Neuron (in vitro differentiated cells): ENCODE results near the gene MXRA7.

Source experiments
- H2AFZ ChIP-seq: one replicate; pipeline ENCODE4 v1.6.1; 2013; ENCODE audit warnings: low read depth, mild to moderate bottlenecking, inconsistent platforms, low read length, moderate library complexity
- H3K27me3 ChIP-seq: one replicate; pipeline ENCODE4 v1.6.1; 2013; ENCODE audit warnings: low read length; ENCODE audit not compliant: insufficient read depth
- H3K36me3 ChIP-seq: one replicate; pipeline ENCODE4 v1.6.1; 2013; ENCODE audit warnings: low read length; ENCODE audit not compliant: insufficient read depth
- H3K4me1 ChIP-seq: one replicate; pipeline ENCODE4 v1.6.1; 2013; ENCODE audit warnings: low read length; ENCODE audit not compliant: insufficient read depth
- H3K4me3 ChIP-seq: 2 replicates; pipeline ENCODE4 v1.5.1; 2013; ENCODE audit warnings: mild to moderate bottlenecking, low read length, moderate library complexity
- H3K9me3 ChIP-seq: one replicate; pipeline ENCODE4 v1.6.1; 2013; ENCODE audit warnings: low read length

The MXRA7 gene

DNA sequence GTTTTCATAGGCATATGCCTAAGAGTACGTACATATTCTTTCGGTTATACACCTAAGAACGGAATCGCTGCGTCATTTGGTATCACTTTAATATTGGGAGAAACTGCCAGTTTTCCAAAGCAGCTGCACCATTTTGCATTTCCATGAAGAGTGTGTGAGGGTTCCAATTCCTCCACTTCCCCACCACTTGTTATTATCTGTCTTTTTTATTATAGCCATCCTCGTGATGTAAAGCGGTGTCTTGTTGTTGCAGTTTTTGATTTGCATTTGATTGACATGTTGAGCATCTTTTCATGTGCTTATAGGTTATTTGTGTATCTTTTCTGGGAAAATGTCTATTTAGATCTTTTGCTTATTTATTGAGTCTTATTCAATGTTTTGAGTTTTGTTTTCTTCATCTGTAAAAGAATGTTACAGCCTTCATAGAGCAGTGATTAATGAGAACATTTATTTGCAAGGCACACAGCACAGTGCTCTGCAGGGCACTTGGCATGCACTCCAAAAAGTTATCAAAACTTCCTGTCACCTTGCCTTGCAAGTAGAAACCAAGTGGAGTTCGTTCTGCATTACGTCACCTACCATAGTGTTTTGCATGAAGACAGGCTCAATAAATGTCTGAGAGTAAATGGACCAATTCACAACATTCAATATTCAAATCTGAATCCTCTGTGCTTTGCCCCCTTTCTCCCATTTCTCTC is 40.6 kb downstream of the MXRA7 start:
- peaks cover 9% of the 10 kb centered on the region for H3K4me1 ChIP-seq
- no peaks in the 10 kb centered on the region for H3K36me3 ChIP-seq
- H3K27me3 ChIP-seq: no peaks in the 10 kb centered on the region
- H3K9me3 ChIP-seq: no peaks in the 10 kb centered on the region
- H2AFZ ChIP-seq: peak overlapping the region; percentile 64
- no peak overlapping the region for H3K4me3 ChIP-seq

DNA sequence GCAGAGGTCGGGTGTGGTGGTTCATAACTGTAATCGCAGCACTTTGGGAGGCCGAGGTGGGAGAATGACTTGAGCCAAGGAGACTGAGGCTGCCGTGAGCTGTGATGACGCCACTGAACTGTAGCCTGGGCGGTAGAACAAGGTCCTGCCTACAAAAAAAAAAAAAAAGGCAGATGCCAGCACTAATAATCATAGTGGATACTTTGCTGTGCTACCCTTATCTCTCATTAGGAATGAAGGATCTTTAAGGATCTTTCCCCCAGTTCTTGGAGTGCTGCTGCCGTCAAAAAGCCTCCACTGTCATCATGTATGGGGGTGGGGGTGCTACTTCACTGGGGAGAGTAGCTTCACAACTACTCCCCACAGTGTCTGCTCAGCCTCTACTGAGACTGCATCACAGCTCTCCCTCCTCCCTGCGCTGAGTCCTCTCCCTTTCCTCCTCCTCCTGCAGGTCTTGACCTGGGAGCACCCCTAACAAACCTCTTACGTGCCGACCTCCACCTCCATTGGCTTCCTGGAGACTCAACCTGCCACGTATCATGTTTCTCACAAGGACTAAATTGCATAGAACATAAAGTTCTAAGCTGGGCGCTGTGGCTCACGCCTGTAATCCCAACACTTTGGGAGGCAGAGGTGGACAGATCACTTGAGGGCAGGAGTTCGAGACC is 42.8 kb downstream of the MXRA7 start:
- peaks cover 9% of the 10 kb centered on the region for H3K4me1 ChIP-seq

DNA sequence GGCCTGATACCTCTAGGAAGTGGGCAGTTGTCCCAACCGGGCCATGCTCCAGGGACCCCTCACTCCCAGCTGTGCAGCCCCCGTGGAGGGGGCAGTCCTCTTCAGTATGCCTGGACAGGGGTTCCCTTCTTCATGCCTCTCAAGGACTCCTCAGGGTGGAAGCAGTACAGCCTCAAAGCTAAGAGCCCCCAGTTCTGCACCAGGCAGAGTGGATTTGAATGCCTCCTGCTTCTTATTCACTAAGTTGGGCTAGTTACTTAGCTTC is 43.3 kb downstream of the MXRA7 start:
- Histone ChIP-seq H2AFZ (no peak overlapping the region), H3K9me3 (no peaks in the 10 kb centered on the region), H3K36me3 (no peaks in the 10 kb centered on the region), H3K4me3 (no peak overlapping the region), H3K27me3 (no peaks in the 10 kb centered on the region), H3K4me1 (peaks cover 8% of the 10 kb centered on the region)

More for the DNA sequence above, 42.8 kb downstream of the MXRA7 start:
- no peak overlapping the region for H3K4me3 ChIP-seq
- H3K27me3 ChIP-seq: no peaks in the 10 kb centered on the region
- no peak overlapping the region for H2AFZ ChIP-seq
- no peaks in the 10 kb centered on the region for H3K9me3 ChIP-seq
- no peaks in the 10 kb centered on the region for H3K36me3 ChIP-seq

DNA sequence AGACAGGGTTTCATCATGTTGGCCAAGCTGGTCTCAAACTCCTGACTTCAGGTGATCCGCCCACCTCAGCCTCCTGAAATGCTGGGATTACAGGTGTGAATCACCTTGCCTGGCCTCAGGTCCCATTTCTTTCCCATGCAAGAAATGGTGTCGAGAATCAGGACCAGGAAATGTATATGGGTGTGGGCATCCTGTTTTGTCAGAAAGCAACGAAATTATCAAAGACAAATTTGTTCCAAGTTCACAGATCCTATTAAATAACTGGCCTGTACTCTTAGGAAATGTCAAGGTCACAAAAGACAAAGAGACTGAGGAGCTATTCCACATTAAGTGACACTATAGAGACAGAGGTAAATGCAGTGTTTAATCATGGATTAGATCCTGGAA is 50.1 kb downstream of the MXRA7 start:
- H3K4me3 ChIP-seq: no peak overlapping the region
- no peaks in the 10 kb centered on the region for H3K9me3 ChIP-seq
- no peak overlapping the region for H2AFZ ChIP-seq
- H3K27me3 ChIP-seq: peaks cover 12% of the 10 kb centered on the region
- H3K4me1 ChIP-seq: peaks cover 6% of the 10 kb centered on the region
- H3K36me3 ChIP-seq: no peaks in the 10 kb centered on the region

DNA sequence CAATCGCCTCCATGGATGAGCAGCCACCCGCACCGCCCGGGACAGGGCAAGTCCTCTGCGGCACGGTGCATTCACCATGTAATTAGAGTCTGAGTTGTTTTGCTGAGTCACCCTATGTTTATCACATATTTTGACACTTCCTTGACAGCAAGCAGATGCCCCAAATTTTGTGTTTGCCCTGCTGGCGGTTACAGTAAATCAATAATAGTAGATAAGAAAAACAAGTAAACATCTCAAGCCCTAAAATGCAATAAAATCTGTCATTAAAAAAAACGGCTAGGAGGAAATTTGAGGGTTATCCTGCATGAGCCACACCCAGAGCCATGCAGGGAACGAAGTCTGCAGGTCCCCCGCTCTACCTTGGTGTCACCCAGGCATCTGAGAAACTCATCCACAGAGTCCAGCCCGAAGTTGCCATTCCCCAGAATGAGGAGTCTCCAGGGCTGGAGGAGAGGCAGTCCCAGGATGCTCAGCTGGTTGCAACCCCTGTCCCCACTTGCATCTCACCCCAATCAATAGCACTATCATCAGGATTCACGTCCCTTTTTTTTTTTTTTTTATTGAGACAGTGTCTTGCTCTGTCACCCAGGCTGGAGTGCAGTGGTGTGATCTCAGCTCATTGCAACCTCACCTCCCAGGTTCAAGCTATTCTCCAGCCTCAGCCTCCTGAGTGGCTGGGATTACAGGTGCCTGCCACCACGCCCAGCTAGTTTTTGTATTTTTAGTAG is 50.7 kb downstream of the MXRA7 start:
- H2AFZ ChIP-seq: no peak overlapping the region
- peaks cover 6% of the 10 kb centered on the region for H3K4me1 ChIP-seq
- no peaks in the 10 kb centered on the region for H3K36me3 ChIP-seq
- no peaks in the 10 kb centered on the region for H3K9me3 ChIP-seq
- no peak overlapping the region for H3K4me3 ChIP-seq
- H3K27me3 ChIP-seq: peaks cover 12% of the 10 kb centered on the region

DNA sequence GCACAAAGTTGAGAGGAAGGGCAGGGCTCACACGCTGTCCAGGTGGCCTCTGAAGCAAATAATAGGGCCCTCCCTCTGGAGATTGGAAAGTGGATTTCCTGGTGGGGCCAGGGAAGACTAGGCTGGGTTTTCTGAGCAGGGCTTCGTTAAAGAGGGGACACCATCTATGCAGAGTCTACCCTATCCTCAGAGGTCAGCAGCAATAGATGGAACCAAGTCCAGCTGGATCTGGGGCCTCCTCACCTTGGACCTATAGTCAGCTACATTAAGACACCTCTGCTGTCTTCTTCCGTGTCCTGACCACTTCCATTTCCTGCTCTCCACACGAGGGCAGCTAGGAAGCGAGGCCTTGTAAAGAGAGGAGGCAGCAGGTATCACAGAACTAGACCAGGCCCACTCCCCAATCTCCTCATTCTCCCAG is 52.5 kb downstream of the MXRA7 start:
- Histone ChIP-seq H3K9me3 (no peaks in the 10 kb centered on the region), H3K4me1 (peaks cover 6% of the 10 kb centered on the region), H2AFZ (no peak overlapping the region), H3K4me3 (no peak overlapping the region), H3K27me3 (peaks cover 12% of the 10 kb centered on the region), H3K36me3 (no peaks in the 10 kb centered on the region)

DNA sequence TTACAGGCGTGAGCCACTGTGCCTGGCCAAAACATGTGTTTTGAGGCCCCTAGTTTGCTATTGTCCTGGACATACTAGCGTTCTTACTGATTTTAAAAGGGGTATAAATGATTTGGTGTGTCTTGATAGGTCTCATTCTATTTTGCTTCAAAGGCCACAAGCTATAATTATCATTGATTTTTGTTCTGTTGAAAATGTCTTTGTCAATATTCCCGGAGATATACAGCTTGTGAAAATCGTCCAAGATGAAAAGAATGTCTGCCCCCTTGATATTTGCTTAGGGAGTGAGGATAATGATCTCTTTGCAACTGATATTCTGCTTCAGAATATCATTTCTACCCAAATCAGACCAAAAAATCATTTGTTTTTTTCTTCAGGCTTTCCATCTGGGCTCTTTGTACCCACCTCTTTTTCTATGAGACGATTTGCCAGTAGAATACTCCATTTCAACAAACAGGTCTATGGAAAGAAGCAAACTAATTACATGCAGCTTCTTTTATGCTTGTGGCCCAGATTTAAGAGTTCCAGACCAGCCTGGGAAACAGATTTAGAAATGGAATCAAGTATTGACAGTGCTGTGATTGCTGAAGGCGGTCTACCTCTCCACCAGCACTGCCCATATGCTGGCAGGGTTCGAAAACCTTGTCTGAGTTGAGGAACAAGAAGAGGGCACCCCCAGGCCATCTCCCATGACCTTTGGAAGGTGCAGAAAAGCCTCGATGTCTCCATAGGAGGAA is 53.1 kb downstream of the MXRA7 start:
- no peaks in the 10 kb centered on the region for H3K36me3 ChIP-seq
- no peak overlapping the region for H3K4me3 ChIP-seq
- H3K4me1 ChIP-seq: peaks cover 6% of the 10 kb centered on the region
- H3K27me3 ChIP-seq: peaks cover 12% of the 10 kb centered on the region
- H3K9me3 ChIP-seq: no peaks in the 10 kb centered on the region
- no peak overlapping the region for H2AFZ ChIP-seq

DNA sequence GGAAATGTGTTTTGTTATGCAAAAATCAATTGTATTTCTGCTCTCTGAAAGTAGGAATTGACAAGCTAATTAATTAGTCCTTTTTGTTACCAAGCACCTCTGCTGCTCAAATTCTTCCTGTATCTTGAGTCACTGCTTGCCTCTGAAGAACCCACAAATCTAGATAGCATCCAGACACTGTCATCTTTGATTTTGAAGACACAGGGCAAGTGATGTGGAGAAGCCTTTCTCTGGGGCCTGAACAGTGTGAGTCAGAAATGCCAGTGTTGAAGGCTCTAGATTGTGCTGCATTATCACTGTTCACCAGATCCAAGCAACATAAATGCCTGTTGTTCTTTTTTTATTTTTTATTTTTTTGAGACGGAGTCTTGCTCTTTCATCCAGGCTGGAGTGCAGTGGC is 56.4 kb downstream of the MXRA7 start:
- peaks cover 1% of the 10 kb centered on the region for H3K4me1 ChIP-seq
- H3K4me3 ChIP-seq: no peak overlapping the region
- H3K9me3 ChIP-seq: peaks cover 2% of the 10 kb centered on the region
- H3K27me3 ChIP-seq: peaks cover 7% of the 10 kb centered on the region
- H2AFZ ChIP-seq: no peak overlapping the region
- H3K36me3 ChIP-seq: no peaks in the 10 kb centered on the region

DNA sequence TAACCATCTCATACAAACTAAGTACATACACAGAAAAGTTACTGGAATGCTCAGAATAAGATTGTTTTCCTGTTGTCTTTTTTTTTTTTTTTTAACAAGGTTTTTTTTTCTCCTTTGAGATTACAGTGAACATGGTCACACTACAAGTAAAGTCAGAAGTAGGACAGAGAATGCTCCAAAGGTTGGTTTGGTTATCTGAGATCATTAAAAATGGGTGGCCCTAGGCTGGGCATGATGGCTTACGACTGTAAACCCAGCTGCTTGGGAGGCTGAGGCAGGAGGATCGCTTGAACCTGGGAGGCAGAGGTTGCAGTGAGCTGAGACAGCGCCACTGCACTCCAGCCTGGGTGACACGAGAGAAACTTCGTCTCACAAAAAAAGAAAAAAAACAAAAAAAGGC is 60.3 kb downstream of the MXRA7 start:
- Histone ChIP-seq H3K9me3 (peaks cover 2% of the 10 kb centered on the region), H3K4me1 (no peaks in the 10 kb centered on the region), H3K4me3 (no peak overlapping the region), H3K27me3 (no peaks in the 10 kb centered on the region), H2AFZ (no peak overlapping the region), H3K36me3 (no peaks in the 10 kb centered on the region)

DNA sequence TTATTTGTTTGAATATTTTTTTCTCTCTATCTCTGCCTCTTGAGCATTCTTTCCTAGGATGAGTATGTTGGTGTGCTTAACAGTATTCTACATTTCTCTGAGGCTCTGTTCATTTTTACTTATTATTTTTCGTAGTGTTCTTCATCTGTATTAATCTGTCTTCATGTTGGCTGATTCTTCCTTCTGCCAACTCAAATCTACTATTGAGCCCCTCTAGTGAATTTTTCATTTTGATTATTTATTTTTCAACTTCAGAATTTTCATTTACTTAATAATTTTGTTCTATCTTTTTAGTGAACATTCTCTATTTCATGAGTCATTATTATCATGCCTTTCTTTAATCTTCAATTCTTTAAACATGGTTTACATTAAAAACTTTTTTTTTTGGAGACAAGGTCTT is 64.1 kb downstream of the MXRA7 start:
- Histone ChIP-seq H3K4me3 (no peak overlapping the region), H3K27me3 (no peaks in the 10 kb centered on the region), H3K4me1 (no peaks in the 10 kb centered on the region), H2AFZ (no peak overlapping the region), H3K36me3 (no peaks in the 10 kb centered on the region), H3K9me3 (no peaks in the 10 kb centered on the region)

DNA sequence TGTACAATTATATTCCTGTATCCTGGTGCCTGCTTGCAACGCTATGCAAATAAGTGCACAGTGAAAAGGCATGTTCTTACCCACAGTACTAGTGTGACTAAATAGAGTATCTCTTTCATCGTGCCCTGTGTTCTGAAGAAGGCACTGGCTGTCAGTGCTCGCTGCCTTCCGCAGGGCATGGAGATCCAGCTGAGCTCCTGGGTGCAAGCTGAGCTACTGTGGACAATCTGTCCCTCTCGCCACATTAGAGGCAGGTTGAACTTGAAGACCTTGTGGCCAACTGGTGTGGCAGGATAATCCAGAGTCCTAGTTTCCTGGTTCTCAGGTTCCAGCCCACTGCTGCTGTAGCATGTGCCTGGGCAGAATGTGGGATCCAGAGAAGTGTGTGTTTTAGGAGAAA is 65.3 kb downstream of the MXRA7 start:
- no peaks in the 10 kb centered on the region for H3K9me3 ChIP-seq

DNA sequence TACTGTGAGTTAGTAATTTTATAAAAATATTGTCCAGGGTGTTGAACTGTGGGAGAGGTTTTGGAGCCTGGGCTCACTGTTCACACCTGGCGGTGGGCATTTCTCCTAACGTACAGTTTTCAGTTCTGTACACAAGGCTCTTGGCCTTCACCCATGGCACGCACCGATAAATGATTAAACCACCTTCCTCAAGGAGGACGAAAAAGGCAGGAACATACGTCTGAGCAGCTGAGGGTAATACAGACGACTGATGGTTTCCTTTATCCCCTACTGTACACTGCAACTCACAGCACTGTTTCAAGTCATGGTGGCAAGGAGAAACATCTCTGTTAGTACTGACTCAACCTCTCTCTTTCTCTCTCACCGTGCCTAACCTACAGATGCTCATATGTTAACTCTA is 65.8 kb downstream of the MXRA7 start:
- no peak overlapping the region for H2AFZ ChIP-seq
- no peaks in the 10 kb centered on the region for H3K36me3 ChIP-seq
- H3K4me1 ChIP-seq: peaks cover 4% of the 10 kb centered on the region
- H3K27me3 ChIP-seq: no peaks in the 10 kb centered on the region
- H3K9me3 ChIP-seq: no peaks in the 10 kb centered on the region
- H3K4me3 ChIP-seq: no peak overlapping the region

More for the DNA sequence above, 65.3 kb downstream of the MXRA7 start:
- peaks cover 4% of the 10 kb centered on the region for H3K4me1 ChIP-seq
- no peak overlapping the region for H3K4me3 ChIP-seq
- no peaks in the 10 kb centered on the region for H3K36me3 ChIP-seq
- H2AFZ ChIP-seq: no peak overlapping the region
- H3K27me3 ChIP-seq: no peaks in the 10 kb centered on the region

DNA sequence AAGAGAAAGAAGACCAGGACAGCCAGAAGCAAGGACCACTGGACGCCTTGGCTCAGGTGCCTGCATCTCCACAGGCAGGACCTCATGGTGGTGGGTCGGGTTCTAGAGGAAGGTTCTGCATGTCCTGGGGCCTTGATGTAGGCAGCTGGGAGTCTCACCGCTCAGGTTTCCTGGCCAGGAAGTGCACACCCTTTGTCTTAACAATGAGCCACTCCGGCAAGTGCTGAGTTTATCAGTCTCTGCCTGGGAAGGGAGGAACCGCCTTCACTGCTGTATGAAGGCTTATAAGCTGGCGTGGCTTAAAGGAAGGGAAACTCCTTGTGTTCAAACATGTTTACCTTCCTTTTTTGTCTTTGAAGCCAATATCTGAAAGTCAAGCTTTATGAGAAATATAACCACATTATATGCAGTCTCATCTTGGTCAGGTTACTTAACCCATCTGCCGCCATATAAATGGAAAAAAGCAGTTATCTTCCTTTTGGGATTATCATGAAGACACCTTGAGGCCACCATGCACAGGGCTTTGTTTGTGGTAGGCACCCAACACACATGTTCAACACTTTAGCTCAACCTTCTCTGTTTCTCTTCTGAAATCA is 67.1 kb downstream of the MXRA7 start, which contains the start of gene ST6GALNAC1:
Gene ST6GALNAC1, minus strand, starts transcription at position 205 of the 596 bp plus-strand sequence. Its CDS starts 119 bp downstream, at position 86.
- Histone ChIP-seq H3K4me3 (no peak within 1 kb of the TSS), H3K27me3 (no peaks in the 10 kb centered on the region), H3K4me1 (peaks cover 4% of the 10 kb centered on the region), H2AFZ (no peak within 1 kb of the TSS), H3K36me3 (no peaks in the 10 kb centered on the region), H3K9me3 (no peaks in the 10 kb centered on the region)
